Measurements from ENCODE around the gene MRPS9.

The MRPS9 gene

GRCh38 chr2:105061560-105061959, 23.7 kb downstream of the MRPS9 start:
- H3K27ac Mint-ChIP-seq (ENCODE audit: low read depth) = no peak overlapping the region
- peaks cover 19% of the 10 kb centered on the region for H3K4me1 Mint-ChIP-seq
- H3K36me3 Mint-ChIP-seq (ENCODE audit: insufficient read depth) = peaks cover 3% of the 10 kb centered on the region
- no peaks in the 10 kb centered on the region for H3K27me3 Mint-ChIP-seq
- no peak for ATAC-seq (replicated peaks; ENCODE audit: extremely low read depth, poor library complexity, severe bottlenecking)
- no peaks in the 10 kb centered on the region for H3K9me3 Mint-ChIP-seq
- DNase-seq (ENCODE audit: low spot score in 2 of 2) = no peak
- no peak overlapping the region for H3K4me3 Mint-ChIP-seq

DNA sequence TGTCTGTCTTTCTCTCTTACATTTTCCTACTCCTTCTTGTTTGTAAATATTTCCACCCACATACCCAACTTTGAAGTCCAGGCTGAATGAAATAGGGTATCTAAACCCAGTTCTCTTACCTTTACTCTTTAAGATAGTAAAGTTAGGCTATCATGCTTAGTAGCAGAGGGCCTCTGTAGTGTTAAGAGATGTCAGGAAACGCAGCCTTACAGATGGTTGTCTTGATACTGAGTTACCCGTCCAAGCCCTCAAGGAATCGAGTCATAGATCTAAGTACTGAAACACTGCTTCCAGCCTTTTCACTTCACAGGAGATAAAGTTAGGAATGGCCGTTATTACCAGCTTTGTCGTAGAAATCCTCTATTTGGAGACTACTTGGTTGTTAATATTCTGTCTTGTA, 24.3 kb downstream of the MRPS9 start:
- H3K9me3 Mint-ChIP-seq = no peaks in the 10 kb centered on the region
- no peak for ATAC-seq (replicated peaks; ENCODE audit: extremely low read depth, poor library complexity, severe bottlenecking)
- no peaks in the 10 kb centered on the region for H3K27me3 Mint-ChIP-seq
- H3K27ac Mint-ChIP-seq (ENCODE audit: low read depth) = no peak overlapping the region
- peaks cover 3% of the 10 kb centered on the region for H3K36me3 Mint-ChIP-seq (ENCODE audit: insufficient read depth)
- peaks cover 16% of the 10 kb centered on the region for H3K4me1 Mint-ChIP-seq
- no peak overlapping the region for H3K4me3 Mint-ChIP-seq
- DNase-seq (ENCODE audit: low spot score in 2 of 2) = no peak

GRCh38 chr2:105068387-105068786, 30.5 kb downstream of the MRPS9 start:
- Mint-ChIP-seq H3K36me3 (ENCODE audit: insufficient read depth) (peaks cover 3% of the 10 kb centered on the region), H3K4me3 (no peak overlapping the region), H3K9me3 (no peaks in the 10 kb centered on the region), H3K27me3 (no peaks in the 10 kb centered on the region), H3K27ac (ENCODE audit: low read depth) (no peak overlapping the region), H3K4me1 (peaks cover 26% of the 10 kb centered on the region)
- DNase-seq (ENCODE audit: low spot score in 2 of 2) = no peak
- no peak for ATAC-seq (replicated peaks; ENCODE audit: extremely low read depth, poor library complexity, severe bottlenecking)

GRCh38 chr2:105068875-105069274, 31.0 kb downstream of the MRPS9 start:
- Mint-ChIP-seq H3K4me1 (peaks cover 24% of the 10 kb centered on the region), H3K27me3 (no peaks in the 10 kb centered on the region), H3K4me3 (no peak overlapping the region), H3K9me3 (no peaks in the 10 kb centered on the region), H3K27ac (ENCODE audit: low read depth) (no peak overlapping the region), H3K36me3 (ENCODE audit: insufficient read depth) (peaks cover 3% of the 10 kb centered on the region)
- no peak for DNase-seq (ENCODE audit: low spot score in 2 of 2)
- ATAC-seq (replicated peaks; ENCODE audit: extremely low read depth, poor library complexity, severe bottlenecking) = no peak

- peaks cover 21% of the 10 kb centered on the region for H3K4me1 Mint-ChIP-seq
- H3K4me3 Mint-ChIP-seq = no peak overlapping the region
- no peak overlapping the region for H3K27ac Mint-ChIP-seq (ENCODE audit: low read depth)
- H3K9me3 Mint-ChIP-seq = no peaks in the 10 kb centered on the region
- DNase-seq (ENCODE audit: low spot score in 2 of 2) (no peak), ATAC-seq (replicated peaks; ENCODE audit: extremely low read depth, poor library complexity, severe bottlenecking) (no peak)
- no peaks in the 10 kb centered on the region for H3K27me3 Mint-ChIP-seq
- peaks cover 1% of the 10 kb centered on the region for H3K36me3 Mint-ChIP-seq (ENCODE audit: insufficient read depth)
Measured at GRCh38 chr2:105070010-105070865, 32.4 kb downstream of the MRPS9 start.

- Mint-ChIP-seq H3K36me3 (ENCODE audit: insufficient read depth) (peaks cover 3% of the 10 kb centered on the region), H3K4me3 (no peak overlapping the region), H3K9me3 (no peaks in the 10 kb centered on the region), H3K4me1 (peaks cover 21% of the 10 kb centered on the region), H3K27me3 (no peaks in the 10 kb centered on the region), H3K27ac (ENCODE audit: low read depth) (no peak overlapping the region)
- DNase-seq (ENCODE audit: low spot score in 2 of 2) (no peak), ATAC-seq (replicated peaks; ENCODE audit: extremely low read depth, poor library complexity, severe bottlenecking) (peak; percentile 77)
Measured at GRCh38 chr2:105071379-105071778, 33.5 kb downstream of the MRPS9 start.

GRCh38 chr2:105072039-105072438, 34.2 kb downstream of the MRPS9 start:
- H3K4me3 Mint-ChIP-seq = no peak overlapping the region
- H3K27me3 Mint-ChIP-seq = no peaks in the 10 kb centered on the region
- H3K9me3 Mint-ChIP-seq = no peaks in the 10 kb centered on the region
- no peak overlapping the region for H3K27ac Mint-ChIP-seq (ENCODE audit: low read depth)
- DNase-seq (ENCODE audit: low spot score in 2 of 2) (no peak), ATAC-seq (replicated peaks; ENCODE audit: extremely low read depth, poor library complexity, severe bottlenecking) (peak; percentile 84)
- peaks cover 21% of the 10 kb centered on the region for H3K4me1 Mint-ChIP-seq
- H3K36me3 Mint-ChIP-seq (ENCODE audit: insufficient read depth) = peaks cover 4% of the 10 kb centered on the region

DNA sequence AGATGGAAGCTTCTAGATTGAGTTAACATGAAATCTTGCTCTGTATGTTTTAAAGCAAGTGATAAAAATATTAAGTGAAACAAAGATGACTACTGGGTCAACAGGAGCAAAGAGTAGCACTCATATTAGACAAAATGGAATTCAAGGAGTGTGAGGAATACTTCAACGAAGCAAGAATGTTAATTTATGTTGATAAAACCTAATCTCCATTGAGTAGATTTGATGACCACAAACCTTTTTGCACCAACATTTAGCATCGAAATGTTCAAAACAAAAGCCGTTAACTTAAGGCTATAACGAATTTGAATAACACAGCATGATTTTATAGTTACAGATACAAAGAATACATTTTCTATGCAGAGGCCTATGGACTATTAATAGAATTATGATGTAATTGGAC, 35.7 kb downstream of the MRPS9 start:
- Mint-ChIP-seq H3K4me3 (no peak overlapping the region), H3K4me1 (peaks cover 13% of the 10 kb centered on the region), H3K9me3 (no peaks in the 10 kb centered on the region), H3K27ac (ENCODE audit: low read depth) (no peak overlapping the region), H3K36me3 (ENCODE audit: insufficient read depth) (peaks cover 6% of the 10 kb centered on the region), H3K27me3 (no peaks in the 10 kb centered on the region)
- ATAC-seq (replicated peaks; ENCODE audit: extremely low read depth, poor library complexity, severe bottlenecking) (no peak), DNase-seq (ENCODE audit: low spot score in 2 of 2) (no peak)

DNA sequence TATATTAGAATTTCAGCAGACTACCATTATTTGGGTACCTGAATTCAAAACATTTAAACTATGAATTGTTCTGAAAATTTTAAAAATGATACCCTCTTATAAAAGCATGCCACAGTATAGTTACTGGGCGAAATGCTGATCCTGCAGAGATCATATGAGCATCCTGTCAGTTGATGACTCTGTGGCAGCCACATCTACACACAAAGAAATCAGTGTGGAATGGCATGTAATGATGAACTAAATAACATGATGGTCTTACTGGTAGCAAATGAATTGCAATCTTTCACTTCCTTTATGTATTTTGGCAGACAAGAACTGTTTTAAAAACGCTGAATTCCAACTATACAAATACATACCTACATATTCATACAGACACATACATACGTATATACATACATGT, 38.3 kb downstream of the MRPS9 start:
- Mint-ChIP-seq H3K4me1 (peaks cover 4% of the 10 kb centered on the region), H3K4me3 (no peak overlapping the region), H3K36me3 (ENCODE audit: insufficient read depth) (peaks cover 9% of the 10 kb centered on the region), H3K27ac (ENCODE audit: low read depth) (no peak overlapping the region), H3K27me3 (no peaks in the 10 kb centered on the region), H3K9me3 (no peaks in the 10 kb centered on the region)
- ATAC-seq (replicated peaks; ENCODE audit: extremely low read depth, poor library complexity, severe bottlenecking) (no peak), DNase-seq (ENCODE audit: low spot score in 2 of 2) (no peak)

DNA sequence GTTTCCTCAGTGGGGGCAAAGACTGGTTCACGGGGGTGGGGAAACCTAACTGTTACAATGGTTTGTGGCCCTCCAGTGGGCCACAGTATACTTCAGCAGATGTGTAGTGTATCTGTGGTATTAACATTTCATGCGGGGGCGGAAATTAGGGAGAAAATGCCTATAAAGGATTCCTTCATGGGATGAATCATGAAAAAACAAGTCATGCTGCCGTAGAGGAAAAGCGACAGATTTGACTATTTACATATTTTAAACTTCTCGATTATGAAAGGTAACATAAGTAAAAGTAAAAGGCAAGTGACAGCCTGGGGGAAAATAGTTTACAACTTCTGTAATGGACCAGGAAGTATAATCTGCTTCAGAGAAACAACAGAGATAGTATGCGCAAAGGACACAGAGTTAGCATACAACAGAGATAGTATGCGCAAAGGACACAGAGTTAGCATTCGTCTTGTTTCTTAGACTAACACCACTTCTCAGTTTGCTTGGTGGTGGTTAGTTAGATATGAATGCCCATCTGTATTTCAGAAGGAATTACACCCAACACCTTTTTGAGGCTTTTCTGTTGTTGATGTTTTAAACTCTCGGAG, 41.1 kb downstream of the MRPS9 start:
- H3K27me3 Mint-ChIP-seq = no peaks in the 10 kb centered on the region
- no peaks in the 10 kb centered on the region for H3K9me3 Mint-ChIP-seq
- H3K36me3 Mint-ChIP-seq (ENCODE audit: insufficient read depth) = peaks cover 9% of the 10 kb centered on the region
- no peak overlapping the region for H3K4me3 Mint-ChIP-seq
- DNase-seq (ENCODE audit: low spot score in 2 of 2) (no peak), ATAC-seq (replicated peaks; ENCODE audit: extremely low read depth, poor library complexity, severe bottlenecking) (no peak)
- no peak overlapping the region for H3K27ac Mint-ChIP-seq (ENCODE audit: low read depth)
- peaks cover 4% of the 10 kb centered on the region for H3K4me1 Mint-ChIP-seq

DNA sequence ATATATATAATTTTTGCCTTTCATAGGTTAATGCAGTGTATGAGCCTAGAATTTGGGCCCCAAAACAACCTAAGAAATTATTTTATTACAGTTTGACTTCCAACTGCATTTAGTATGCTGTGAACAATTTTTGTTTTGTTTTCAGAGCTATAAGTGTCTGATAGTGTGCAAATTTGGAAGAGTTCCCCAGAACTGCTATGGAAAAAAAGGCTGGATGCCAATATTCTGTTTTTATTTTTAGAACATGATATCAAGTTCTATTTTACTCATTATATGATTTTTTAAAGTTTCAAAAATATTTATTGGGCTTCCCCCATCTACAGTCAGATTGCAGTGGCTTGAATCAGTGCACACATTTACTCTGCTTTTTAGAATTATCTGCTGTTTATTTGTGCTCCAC, 42.6 kb downstream of the MRPS9 start:
- no peaks in the 10 kb centered on the region for H3K27me3 Mint-ChIP-seq
- H3K27ac Mint-ChIP-seq (ENCODE audit: low read depth) = no peak overlapping the region
- H3K4me3 Mint-ChIP-seq = no peak overlapping the region
- no peaks in the 10 kb centered on the region for H3K4me1 Mint-ChIP-seq
- DNase-seq (ENCODE audit: low spot score in 2 of 2) = no peak
- no peak for ATAC-seq (replicated peaks; ENCODE audit: extremely low read depth, poor library complexity, severe bottlenecking)
- no peaks in the 10 kb centered on the region for H3K9me3 Mint-ChIP-seq
- peaks cover 9% of the 10 kb centered on the region for H3K36me3 Mint-ChIP-seq (ENCODE audit: insufficient read depth)

- no peak overlapping the region for H3K4me3 Mint-ChIP-seq
- H3K9me3 Mint-ChIP-seq = no peaks in the 10 kb centered on the region
- ATAC-seq (replicated peaks; ENCODE audit: extremely low read depth, poor library complexity, severe bottlenecking) (no peak), DNase-seq (ENCODE audit: low spot score in 2 of 2) (no peak)
- no peak overlapping the region for H3K27ac Mint-ChIP-seq (ENCODE audit: low read depth)
- H3K4me1 Mint-ChIP-seq = no peaks in the 10 kb centered on the region
- peaks cover 9% of the 10 kb centered on the region for H3K36me3 Mint-ChIP-seq (ENCODE audit: insufficient read depth)
- H3K27me3 Mint-ChIP-seq = no peaks in the 10 kb centered on the region
Measured at GRCh38 chr2:105081006-105081601, 43.2 kb downstream of the MRPS9 start.

DNA sequence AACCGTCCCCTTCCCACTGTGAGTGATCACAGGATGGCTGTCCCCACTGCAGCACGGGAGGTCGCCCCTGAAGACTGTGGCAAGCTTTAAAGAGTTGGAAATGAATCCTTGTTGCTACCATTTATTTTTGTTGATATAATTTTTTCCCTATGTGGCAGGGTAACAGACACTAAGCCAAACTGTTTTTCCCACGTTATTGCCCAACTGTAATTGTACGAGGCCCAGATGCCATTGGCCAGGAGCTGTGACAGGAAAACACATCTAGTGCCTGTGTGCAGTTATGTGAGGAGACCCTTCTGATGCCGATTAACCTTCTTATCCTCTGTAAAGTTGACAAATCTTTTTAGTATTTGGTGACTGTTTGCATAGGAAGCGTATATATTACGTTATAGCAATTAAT, 44.2 kb downstream of the MRPS9 start:
- H3K4me1 Mint-ChIP-seq = no peaks in the 10 kb centered on the region
- no peak overlapping the region for H3K27ac Mint-ChIP-seq (ENCODE audit: low read depth)
- no peak overlapping the region for H3K4me3 Mint-ChIP-seq
- DNase-seq (ENCODE audit: low spot score in 2 of 2) (no peak), ATAC-seq (replicated peaks; ENCODE audit: extremely low read depth, poor library complexity, severe bottlenecking) (no peak)
- no peaks in the 10 kb centered on the region for H3K9me3 Mint-ChIP-seq
- peaks cover 6% of the 10 kb centered on the region for H3K36me3 Mint-ChIP-seq (ENCODE audit: insufficient read depth)
- H3K27me3 Mint-ChIP-seq = no peaks in the 10 kb centered on the region

Measured in central memory CD8-positive, alpha-beta T cell (primary cell).